Right lobe of liver (tissue), 6 donors: Measurements from ENCODE around the gene CPD. TPM values are rescaled to one million over a fixed set of nuclear protein-coding genes. Genes with fewer than 3 reads are reported as not detected.
"Not testable (repeated sequence)": the region's sequence is repeated elsewhere in the genome, so short reads cannot be mapped to it uniquely, and the experiment has no call there.

Experiments
- ATAC-seq, 4 donors: fragments of 200-7000 bp; cut with Tn5 transposase; one replicate each; pipeline ENCODE4 v1.9.1; 2020; ENCODE audit warnings: mild to moderate bottlenecking in 4 of 4, moderate library complexity in 4 of 4
- DNase-seq, 3 donors: peaks; one replicate each; pipeline ENCODE4 v3.0.0-alpha.2; 2020
- H3K27ac ChIP-seq, 3 donors: fragments of 200-600 bp; one replicate each; pipeline ENCODE4 v1.8.0; 2022
- H3K27me3 ChIP-seq, 2 donors: fragments of 200-600 bp; one replicate each; pipeline ENCODE4 v1.8.0; 2022
- H3K36me3 ChIP-seq, 4 donors: fragments of 200-600 bp; sonication (generic) in 1 of 4; one replicate each; pipeline versions ENCODE4 v1.5.1 to v1.8.0; 2017 to 2022; ENCODE audit warnings: control low read depth in 1 of 4
- H3K4me1 ChIP-seq, 4 donors: fragments of 200-600 bp; sonication (generic) in 1 of 4; one replicate each; pipeline versions ENCODE4 v1.5.1 to v1.8.0; 2017 to 2022; ENCODE audit warnings: control low read depth in 1 of 4
- H3K4me3 ChIP-seq, 3 donors: fragments of 200-600 bp; one replicate each; pipeline ENCODE4 v1.8.0; 2022
- H3K9me3 ChIP-seq, 4 donors: fragments of 200-600 bp; sonication (generic) in 1 of 4; one replicate each; pipeline versions ENCODE4 v1.5.1 to v1.8.0; 2017 to 2022; ENCODE audit warnings: control low read depth in 1 of 4
- POLR2A ChIP-seq: fragments of 450-650 bp; IDR thresholded peaks from one replicate; pipeline ENCODE4 v1.6.1; 2017; ENCODE audit warnings: antibody characterized with exemption, mild to moderate bottlenecking
- WGBS: methylation state at CpG from one replicate; pipeline ENCODE4 v1.1.6; 2018; ENCODE audit warnings: low coverage, low lambda C conversion rate; ENCODE audit not compliant: insufficient coverage; ENCODE audit errors: missing lambda C conversion rate; 5-methylcytosine and 5-hydroxymethylcytosine counted together
- intact Hi-C, 2 donors: fragments of 100-400 bp; cut with DNase I; formaldehyde crosslinking; loops; one replicate each; pipeline versions ENCODE4 v1.11.2 to v1.14.1; 2022
- total RNA-seq, 6 experiments: library from RNA; depleted of rRNA in 2 of 6; stranded (reverse); fragments of >200 nt in 2 of 6; fragmentation: NEBNext Ultra II Directional in 3 of 6; extraction: Animal tissue kit (Norgen Biotek cat#: 25700) in 3 of 6; gene quantifications; one replicate each; pipeline versions ENCODE4 v1.1.0 to v1.2.4, GENCODE V29; 2016 to 2023
- TF ChIP-seq, protein P1 (sequence below), 4 donors: fragments of 200-600 bp in 3 of 4; fragments of 450-650 bp in 1 of 4; IDR thresholded peaks; one replicate each; pipeline versions ENCODE4 v1.5.1 to v1.8.0; 2016 to 2022; ENCODE audit warnings: antibody characterized with exemption in 4 of 4, mild to moderate bottlenecking in 2 of 4
- donor health status: DM: no; HTN: yes; CAD: no.
- donor health status: DM: no; HTN: no; CAD: no.
- donor health status: DM: no; HTN: no; CAD: no.
- donor health status: DM: no; HTN: yes; CAD: no.
- donor health status: DM: no; HTN: yes; CAD: no.

Gene CPD
- total RNA-seq, 6 experiments from 2014 or later, result 42.2 to 129 (median 53.5) TPM

DNA sequence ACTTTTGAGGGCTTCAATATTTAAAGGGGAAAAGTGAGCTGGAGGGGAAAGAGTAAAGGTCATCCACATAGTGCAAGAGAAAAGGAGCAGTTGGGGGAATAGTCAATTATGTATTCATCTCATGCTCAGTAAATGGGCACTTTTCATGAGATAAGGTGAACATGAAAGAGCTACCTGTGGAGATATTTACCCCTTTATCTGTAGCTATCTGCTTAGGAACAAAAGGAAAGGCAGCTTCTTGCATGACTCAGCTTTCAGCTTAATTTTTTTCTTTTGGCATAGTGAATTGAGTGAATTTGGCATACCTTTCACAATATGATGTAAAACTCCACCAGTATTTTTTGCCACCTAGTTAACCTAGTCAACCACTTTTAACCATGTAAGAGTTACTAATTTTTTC is 26.4 kb downstream of the CPD start:
- ATAC-seq, result no peak
- Histone ChIP-seq H3K4me3 (no peak overlapping the region), H3K4me1 (peaks cover 0 to 5% (median 0%) of the 10 kb centered on the region in 4 donors), H3K9me3 (no peaks in the 10 kb centered on the region), H3K27me3 (no peaks in the 10 kb centered on the region), H3K36me3 (no peaks in the 10 kb centered on the region), H3K27ac (no peak overlapping the region)
- no peak for TF ChIP-seq POLR2A
- TF ChIP-seq, protein P1, sequence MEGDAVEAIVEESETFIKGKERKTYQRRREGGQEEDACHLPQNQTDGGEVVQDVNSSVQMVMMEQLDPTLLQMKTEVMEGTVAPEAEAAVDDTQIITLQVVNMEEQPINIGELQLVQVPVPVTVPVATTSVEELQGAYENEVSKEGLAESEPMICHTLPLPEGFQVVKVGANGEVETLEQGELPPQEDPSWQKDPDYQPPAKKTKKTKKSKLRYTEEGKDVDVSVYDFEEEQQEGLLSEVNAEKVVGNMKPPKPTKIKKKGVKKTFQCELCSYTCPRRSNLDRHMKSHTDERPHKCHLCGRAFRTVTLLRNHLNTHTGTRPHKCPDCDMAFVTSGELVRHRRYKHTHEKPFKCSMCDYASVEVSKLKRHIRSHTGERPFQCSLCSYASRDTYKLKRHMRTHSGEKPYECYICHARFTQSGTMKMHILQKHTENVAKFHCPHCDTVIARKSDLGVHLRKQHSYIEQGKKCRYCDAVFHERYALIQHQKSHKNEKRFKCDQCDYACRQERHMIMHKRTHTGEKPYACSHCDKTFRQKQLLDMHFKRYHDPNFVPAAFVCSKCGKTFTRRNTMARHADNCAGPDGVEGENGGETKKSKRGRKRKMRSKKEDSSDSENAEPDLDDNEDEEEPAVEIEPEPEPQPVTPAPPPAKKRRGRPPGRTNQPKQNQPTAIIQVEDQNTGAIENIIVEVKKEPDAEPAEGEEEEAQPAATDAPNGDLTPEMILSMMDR (IDR thresholded peaks at IDR 0.05), result no peak
- intact Hi-C loops, result no loop called here
- DNase-seq, result no peak

DNA sequence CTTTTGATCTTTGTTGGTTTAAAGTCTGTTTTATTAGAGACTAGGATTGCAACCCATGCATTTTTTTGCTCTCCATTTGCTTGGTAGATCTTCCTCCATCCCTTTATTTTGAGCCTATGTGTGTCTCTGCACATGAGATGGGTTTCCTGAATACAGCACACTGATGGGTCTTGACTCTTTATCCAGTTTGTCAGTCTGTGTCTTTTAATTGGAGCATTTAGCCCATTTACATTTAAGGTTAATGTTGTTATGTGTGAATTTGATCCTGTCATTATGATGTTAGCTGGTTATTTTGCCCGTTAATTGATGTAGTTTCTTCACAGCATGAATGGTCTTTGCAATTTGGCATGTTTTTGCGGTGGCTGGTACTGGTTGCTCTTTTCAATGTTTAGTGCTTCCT is 31.9 kb downstream of the CPD start:
- H3K9me3 ChIP-seq, intact Hi-C loops, H3K4me3 ChIP-seq, H3K27me3 ChIP-seq, ATAC-seq, H3K36me3 ChIP-seq, DNase-seq, H3K4me1 ChIP-seq, H3K27ac ChIP-seq: not testable (repeated sequence)
- WGBS, result 100% methylated on average over 2 of the region's 2 CpGs

DNA sequence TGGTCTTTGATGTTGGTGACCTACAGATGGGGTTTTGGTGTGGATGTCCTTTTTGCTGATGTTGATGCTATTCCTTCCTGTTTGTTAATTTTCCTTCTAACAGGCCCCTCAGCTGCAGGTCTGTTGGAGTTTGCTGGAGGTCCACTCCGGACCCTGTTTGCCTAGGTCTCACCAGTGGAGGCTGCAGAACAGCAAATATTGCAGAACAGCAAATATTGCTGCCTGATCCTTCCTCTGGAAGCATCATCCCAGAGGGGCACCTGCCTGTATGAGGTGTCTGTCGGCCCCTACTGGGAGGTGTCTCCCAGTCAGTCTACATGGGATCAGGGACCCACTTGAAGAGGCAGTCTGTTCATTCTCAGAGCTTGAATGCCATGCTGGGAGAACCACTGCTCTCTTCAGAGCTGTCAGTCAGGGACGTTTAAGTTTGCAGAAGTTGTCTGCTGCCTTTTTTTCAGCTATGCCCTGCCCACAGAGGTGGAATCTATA is 33.3 kb downstream of the CPD start:
- H3K36me3 ChIP-seq, DNase-seq, H3K4me3 ChIP-seq, H3K27ac ChIP-seq, ATAC-seq, H3K9me3 ChIP-seq, H3K27me3 ChIP-seq, H3K4me1 ChIP-seq, intact Hi-C loops: not testable (repeated sequence)
- 40% methylated on average over 1 of the region's 3 CpGs for WGBS

DNA sequence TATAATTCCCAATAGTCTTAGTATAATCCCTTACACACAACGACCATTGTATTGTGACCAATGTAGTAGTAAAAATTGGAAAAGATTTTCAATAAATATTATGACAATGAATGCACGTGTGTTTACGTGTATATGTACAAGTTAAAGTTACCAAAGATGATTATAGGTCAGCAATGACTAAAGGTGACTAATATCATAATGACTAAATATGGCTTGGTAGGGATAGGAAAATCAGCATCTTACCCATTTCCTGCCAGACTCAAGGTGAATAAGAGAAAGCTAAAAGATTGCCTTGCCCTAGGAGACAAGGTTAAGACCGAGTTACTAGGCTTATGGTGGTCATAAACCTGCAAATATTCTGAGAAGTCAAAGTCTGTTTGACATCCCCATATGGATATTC is 34.4 kb downstream of the CPD start:
- Histone ChIP-seq H3K27ac (no peak overlapping the region), H3K36me3 (no peaks in the 10 kb centered on the region), H3K4me1 (no peaks in the 10 kb centered on the region), H3K4me3 (no peak overlapping the region), H3K9me3 (no peaks in the 10 kb centered on the region), H3K27me3 (no peaks in the 10 kb centered on the region)
- intact Hi-C loops, result no loop called here
- WGBS, result 93% methylated on average over 4 of the region's 4 CpGs
- DNase-seq (no peak), ATAC-seq (no peak)
- TF ChIP-seq, protein P1 (IDR thresholded peaks at IDR 0.05), result no peak
- TF ChIP-seq POLR2A, result no peak

DNA sequence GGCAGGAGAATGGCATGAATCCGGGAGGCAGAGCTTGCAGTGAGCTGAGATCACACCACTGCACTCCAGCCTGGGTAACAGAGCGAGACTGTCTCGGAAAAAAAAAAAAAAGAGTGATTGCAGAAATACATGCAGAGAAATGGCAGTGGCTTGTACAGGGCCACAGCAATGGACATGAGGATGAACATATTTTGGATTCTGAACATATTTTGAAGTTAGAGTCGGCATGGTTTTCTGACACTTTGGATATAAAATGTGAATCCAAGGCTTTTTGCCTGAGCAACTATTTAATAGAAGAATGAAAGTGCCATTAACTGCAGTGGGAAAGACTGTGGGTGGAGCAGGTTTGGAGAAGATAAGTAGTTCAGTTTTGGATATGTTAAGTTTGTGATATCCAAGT is 35.8 kb downstream of the CPD start:
- no peaks in the 10 kb centered on the region for H3K27me3 ChIP-seq
- TF ChIP-seq, protein P1 (IDR thresholded peaks at IDR 0.05), result no peak
- no peak for TF ChIP-seq POLR2A
- H3K27ac ChIP-seq, result no peak overlapping the region
- ATAC-seq (no peak), DNase-seq (no peak)
- intact Hi-C loops, result no loop called here
- WGBS, result 96% methylated on average over 4 of the region's 4 CpGs
- no peaks in the 10 kb centered on the region for H3K36me3 ChIP-seq
- H3K4me1 ChIP-seq, result no peaks in the 10 kb centered on the region
- H3K9me3 ChIP-seq, result no peaks in the 10 kb centered on the region
- no peak overlapping the region for H3K4me3 ChIP-seq

DNA sequence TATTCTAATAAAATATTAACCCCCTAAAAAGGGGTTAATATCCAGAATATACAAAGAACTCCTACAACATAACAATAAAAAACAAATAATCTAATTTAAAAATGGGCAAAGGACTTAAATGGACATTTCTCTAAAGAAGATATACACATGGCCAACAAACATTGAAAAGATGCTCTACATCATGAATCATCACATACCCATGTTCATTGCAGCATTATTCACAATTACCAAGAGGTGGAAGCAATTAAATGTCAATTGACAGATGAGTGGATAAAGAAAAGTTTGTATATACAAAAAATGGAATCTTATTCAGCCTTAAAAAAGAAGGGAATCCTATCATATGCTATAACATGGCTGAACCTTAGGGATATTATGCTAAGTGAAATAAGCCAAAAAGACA is 36.8 kb downstream of the CPD start:
- H3K4me3 ChIP-seq, result no peak overlapping the region
- intact Hi-C loops, result no loop called here
- H3K36me3 ChIP-seq, result no peaks in the 10 kb centered on the region
- no peak overlapping the region for H3K27ac ChIP-seq
- ATAC-seq (no peak), DNase-seq (no peak)
- H3K9me3 ChIP-seq, result no peaks in the 10 kb centered on the region
- H3K4me1 ChIP-seq, result no peaks in the 10 kb centered on the region
- TF ChIP-seq, protein P1 (IDR thresholded peaks at IDR 0.05), result no peak
- TF ChIP-seq POLR2A, result no peak
- no peaks in the 10 kb centered on the region for H3K27me3 ChIP-seq

DNA sequence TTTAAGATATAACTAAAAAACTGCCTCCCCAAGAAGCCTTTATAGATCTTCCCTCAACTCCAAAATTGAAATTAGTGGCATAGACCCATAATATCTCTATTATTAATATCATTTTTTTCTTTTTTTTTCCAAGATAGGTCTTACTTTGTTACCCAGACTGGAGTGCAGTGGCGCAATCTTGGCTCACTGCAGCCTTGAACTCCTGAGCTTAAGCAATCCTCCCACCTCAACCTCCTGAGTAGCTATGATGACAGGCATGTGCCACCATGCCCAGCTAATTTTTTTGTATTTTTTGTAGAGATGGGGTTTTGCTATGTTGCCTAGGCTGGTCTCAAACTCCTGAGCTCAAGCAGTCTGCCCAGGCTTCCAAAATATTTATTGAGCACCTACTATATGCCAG is 39.3 kb downstream of the CPD start:
- H3K27me3 ChIP-seq, ATAC-seq, H3K9me3 ChIP-seq, H3K4me3 ChIP-seq, intact Hi-C loops, H3K4me1 ChIP-seq, DNase-seq, H3K27ac ChIP-seq: not testable (repeated sequence)
- H3K36me3 ChIP-seq, result peaks cover 0 to 14% (median 7%) of the 10 kb centered on the region in 4 donors
- WGBS, result no CpG with 5 or more reads among the region's 1 CpG
